KMS-11 (cell line): ENCODE data around the gene HPS3.

Experiments used
- H2AFZ ChIP-seq: fragments of 200-600 bp; sonication (generic); 2 replicates; pipeline ENCODE4 v1.6.1; 2016; ENCODE audit warnings: antibody characterized with exemption, mixed run types, low read depth
- H3K27ac ChIP-seq: fragments of 200-600 bp; sonication (generic); 2 replicates; pipeline ENCODE4 v1.6.1; 2016; ENCODE audit warnings: mild to moderate bottlenecking, mixed run types
- H3K27me3 ChIP-seq: fragments of 200-600 bp; sonication (generic); 2 replicates; pipeline ENCODE4 v1.6.1; 2017; ENCODE audit warnings: mild to moderate bottlenecking, low read depth, mixed run types, moderate library complexity; ENCODE audit not compliant: insufficient read depth
- H3K36me3 ChIP-seq: fragments of 200-600 bp; sonication (generic); 2 replicates; pipeline ENCODE4 v1.6.1; 2017; ENCODE audit warnings: mild to moderate bottlenecking, mixed run types; ENCODE audit not compliant: insufficient read depth
- H3K4me1 ChIP-seq: fragments of 200-600 bp; sonication (generic); 2 replicates; pipeline ENCODE4 v1.6.1; 2016; ENCODE audit warnings: mild to moderate bottlenecking, low read depth, mixed run types; ENCODE audit not compliant: poor library complexity, severe bottlenecking
- H3K4me2 ChIP-seq: fragments of 200-600 bp; sonication (generic); 2 replicates; pipeline ENCODE4 v1.7.0; 2016; ENCODE audit warnings: mild to moderate bottlenecking, mixed run types
- H3K4me3 ChIP-seq: fragments of 200-600 bp; sonication (generic); IDR thresholded peaks from 2 replicates; pipeline ENCODE4 v1.6.1; 2017; ENCODE audit warnings: low read depth, low read length, mixed read lengths; ENCODE audit not compliant: insufficient read depth
- H3K79me2 ChIP-seq: fragments of 200-600 bp; sonication (generic); 2 replicates; pipeline ENCODE4 v1.6.1; 2016; ENCODE audit warnings: low read depth, mixed run types; ENCODE audit not compliant: insufficient read depth
- H3K9ac ChIP-seq: fragments of 200-600 bp; sonication (generic); 2 replicates; pipeline ENCODE4 v1.6.1; 2016; ENCODE audit warnings: mild to moderate bottlenecking, mixed run types
- H4K20me1 ChIP-seq: fragments of 200-600 bp; sonication (generic); 2 replicates; pipeline ENCODE4 v1.6.1; 2016; ENCODE audit warnings: mild to moderate bottlenecking, mixed run types; ENCODE audit not compliant: insufficient read depth
- CTCF ChIP-seq: fragments of 200-600 bp; sonication (generic); conservative IDR thresholded peaks from 2 replicates; pipeline ENCODE4 v1.6.1; 2017; ENCODE audit warnings: low read depth, mild to moderate bottlenecking, antibody characterized with exemption, low read length, moderate library complexity, mixed read lengths

Gene HPS3

GRCh38 chr3:149129326-149130205, at the start of gene HPS3:
Gene HPS3 (plus strand): TSS chr3:149129638. CDS start chr3:149129724, 86 bp downstream.
- no peaks in the 10 kb centered on the region for H3K36me3 ChIP-seq
- no peaks in the 10 kb centered on the region for H3K27me3 ChIP-seq
- peak within 1 kb of the TSS; percentile 62 for H3K27ac ChIP-seq
- H2AFZ ChIP-seq, result peak within 1 kb of the TSS; percentile 89
- peaks cover 49% of the 10 kb centered on the region for H3K4me1 ChIP-seq
- peak within 1 kb of the TSS; percentile 70 for H3K9ac ChIP-seq
- no peak for TF ChIP-seq CTCF
- peak within 1 kb of the TSS; percentile 14 for H3K4me3 ChIP-seq
- peak within 1 kb of the TSS; percentile 88 for H3K4me2 ChIP-seq
- peaks cover 42% of the 10 kb centered on the region for H3K79me2 ChIP-seq
- no peaks in the 10 kb centered on the region for H4K20me1 ChIP-seq

GRCh38 chr3:149080011-149080698, 49.3 kb upstream of the HPS3 start:
- no peak overlapping the region for H3K4me2 ChIP-seq
- H3K9ac ChIP-seq, result no peak overlapping the region
- H3K36me3 ChIP-seq, result no peaks in the 10 kb centered on the region; the same call in 1 of the 2 replicates
- H3K27me3 ChIP-seq, result no peaks in the 10 kb centered on the region
- peaks cover 3% of the 10 kb centered on the region for H3K4me1 ChIP-seq
- H3K27ac ChIP-seq, result no peak overlapping the region
- H2AFZ ChIP-seq, result no peak overlapping the region
- H4K20me1 ChIP-seq, result no peaks in the 10 kb centered on the region
- TF ChIP-seq CTCF, result no peak
- peaks cover 9% of the 10 kb centered on the region; the same call in 1 of the 2 replicates for H3K79me2 ChIP-seq
- H3K4me3 ChIP-seq, result no peak overlapping the region

GRCh38 chr3:149080699-149081091, 48.7 kb upstream of the HPS3 start:
- H3K79me2 ChIP-seq, result peaks cover 15% of the 10 kb centered on the region; the same call in 1 of the 2 replicates
- H3K4me1 ChIP-seq, result peaks cover 4% of the 10 kb centered on the region
- TF ChIP-seq CTCF, result no peak
- no peak overlapping the region for H3K27ac ChIP-seq
- no peak overlapping the region for H3K9ac ChIP-seq
- no peaks in the 10 kb centered on the region for H4K20me1 ChIP-seq
- no peak overlapping the region for H3K4me3 ChIP-seq
- no peak overlapping the region for H3K4me2 ChIP-seq
- H3K36me3 ChIP-seq, result no peaks in the 10 kb centered on the region; the same call in 1 of the 2 replicates
- H3K27me3 ChIP-seq, result no peaks in the 10 kb centered on the region
- H2AFZ ChIP-seq, result no peak overlapping the region

GRCh38 chr3:149081772-149082171, 47.7 kb upstream of the HPS3 start:
- Histone ChIP-seq H3K79me2 (peaks cover 19% of the 10 kb centered on the region; the same call in 1 of the 2 replicates), H3K27ac (no peak overlapping the region), H4K20me1 (no peaks in the 10 kb centered on the region), H3K4me3 (no peak overlapping the region), H3K4me2 (no peak overlapping the region), H3K36me3 (no peaks in the 10 kb centered on the region; the same call in 1 of the 2 replicates), H3K27me3 (no peaks in the 10 kb centered on the region), H3K4me1 (peaks cover 4% of the 10 kb centered on the region), H2AFZ (no peak overlapping the region), H3K9ac (no peak overlapping the region)
- TF ChIP-seq CTCF, result no peak
